Neural cell (in vitro differentiated cells): ENCODE measurements around the gene ZCCHC4. TPM values are rescaled to one million over a fixed set of nuclear protein-coding genes. Genes with fewer than 3 reads are reported as not detected.

ENCODE experiments used
- H2AFZ ChIP-seq: fragments of 200-600, 300-800 bp; sonication (generic), shearing (Covaris generic); 2 replicates; pipeline ENCODE4 v1.6.0; 2014; ENCODE audit warnings: low read depth, mild to moderate bottlenecking, antibody characterized with exemption, low read length, moderate library complexity
- H3F3A ChIP-seq: fragments of 200-600 bp; shearing (Covaris generic); 2 replicates; pipeline ENCODE4 v1.6.1; 2016; ENCODE audit warnings: mild to moderate bottlenecking, moderate library complexity, mixed read lengths, antibody characterized with exemption, low read length; ENCODE audit not compliant: insufficient read depth, poor library complexity, severe bottlenecking
- H3K27ac ChIP-seq: fragments of 200-600, 300-800 bp; sonication (generic), shearing (Covaris generic); 2 replicates; pipeline ENCODE4 v1.5.1; 2014; ENCODE audit warnings: mild to moderate bottlenecking, low read length, moderate library complexity
- H3K27me3 ChIP-seq: fragments of 300-800, 200-600 bp; sonication (generic), shearing (Covaris generic); 2 replicates; pipeline ENCODE4 v1.6.0; 2014; ENCODE audit warnings: mild to moderate bottlenecking, low read depth, low read length, moderate library complexity; ENCODE audit not compliant: insufficient read depth
- H3K36me3 ChIP-seq: fragments of 300-800, 200-600 bp; sonication (generic), shearing (Covaris generic); 2 replicates; pipeline ENCODE4 v1.5.1; 2014; ENCODE audit warnings: mild to moderate bottlenecking, antibody characterized with exemption, low read length, moderate library complexity; ENCODE audit not compliant: insufficient read depth
- H3K4me2 ChIP-seq: fragments of 300-800, 200-600 bp; sonication (generic), shearing (Covaris generic); 2 replicates; pipeline ENCODE4 v1.6.0; 2014; ENCODE audit warnings: mild to moderate bottlenecking, low read length
- H3K4me3 ChIP-seq: fragments of 300-800, 200-600 bp; sonication (generic), shearing (Covaris generic); 2 replicates; pipeline ENCODE4 v1.5.1; 2014; ENCODE audit warnings: mild to moderate bottlenecking, low read length, moderate library complexity
- H3K79me2 ChIP-seq: fragments of 200-600 bp; shearing (Covaris generic); replicated peaks from 2 replicates; pipeline ENCODE4 v1.6.0; 2014; ENCODE audit warnings: mild to moderate bottlenecking, low read length, moderate library complexity; ENCODE audit not compliant: insufficient read depth
- H3K9ac ChIP-seq: fragments of 300-800, 200-600 bp; sonication (generic), shearing (Covaris generic); 2 replicates; pipeline ENCODE4 v1.6.1; 2016; ENCODE audit warnings: mild to moderate bottlenecking, low read length, mixed read lengths
- H3K9me2 ChIP-seq: fragments of 200-600 bp; shearing (Covaris generic); 2 replicates; pipeline ENCODE4 v1.6.1; 2016; ENCODE audit warnings: mild to moderate bottlenecking, low read length, mixed read lengths; ENCODE audit not compliant: insufficient read depth
- H3K9me3 ChIP-seq: fragments of 200-600, 300-800 bp; sonication (generic), shearing (Covaris generic); 2 replicates; pipeline ENCODE4 v1.6.1; 2016; ENCODE audit warnings: mild to moderate bottlenecking, mixed run types, low read length, moderate library complexity, mixed read lengths
- H4K20me1 ChIP-seq: fragments of 200-600 bp; shearing (Covaris generic); 2 replicates; pipeline ENCODE4 v1.6.1; 2016; ENCODE audit warnings: mild to moderate bottlenecking, mixed run types; ENCODE audit not compliant: insufficient read depth
- CTCF ChIP-seq: fragments of 450-650 bp; IDR thresholded peaks from 2 replicates; pipeline ENCODE4 v1.5.1; 2014; ENCODE audit warnings: antibody characterized with exemption, mild to moderate bottlenecking, moderate library complexity; ENCODE audit not compliant: poor library complexity, severe bottlenecking
- EP300 ChIP-seq: fragments of 450-650 bp; conservative IDR thresholded peaks from 2 replicates; pipeline ENCODE4 v1.6.1; 2014; ENCODE audit warnings: antibody characterized with exemption, mild to moderate bottlenecking, moderate library complexity; ENCODE audit not compliant: poor library complexity, severe bottlenecking
- EZH2 ChIP-seq: fragments of 200-600, 300-800 bp; shearing (Covaris generic), sonication (generic); IDR thresholded peaks from 2 replicates; pipeline ENCODE4 v1.6.1; 2014; ENCODE audit warnings: antibody characterized with exemption, low read length, borderline replicate concordance, mild to moderate bottlenecking; ENCODE audit not compliant: insufficient read depth, poor library complexity, severe bottlenecking
- MXI1 ChIP-seq: fragments of 450-650 bp; conservative IDR thresholded peaks from 2 replicates; pipeline ENCODE4 v1.6.1; 2014; ENCODE audit warnings: antibody characterized with exemption, mild to moderate bottlenecking; ENCODE audit not compliant: poor library complexity, severe bottlenecking
- POLR2AphosphoS5 ChIP-seq: IDR thresholded peaks from 2 replicates; pipeline ENCODE4 v1.6.1; 2012
- RAD21 ChIP-seq: fragments of 450-650 bp; conservative IDR thresholded peaks from 2 replicates; pipeline ENCODE4 v1.6.1; 2014; ENCODE audit warnings: antibody characterized with exemption, mild to moderate bottlenecking, moderate library complexity
- REST ChIP-seq: IDR thresholded peaks from 2 replicates; pipeline ENCODE4 v1.6.1; 2012; ENCODE audit warnings: borderline replicate concordance
- SMC3 ChIP-seq: fragments of 450-650 bp; conservative IDR thresholded peaks from 2 replicates; pipeline ENCODE4 v1.6.1; 2014; ENCODE audit warnings: antibody characterized with exemption, mild to moderate bottlenecking, moderate library complexity; ENCODE audit not compliant: poor library complexity
- TAF1 ChIP-seq: IDR thresholded peaks from 2 replicates; pipeline ENCODE4 v1.6.1; 2012; ENCODE audit warnings: low read depth
- polyA plus RNA-seq: library from polyadenylated mRNA; depleted of rRNA; stranded (reverse); fragments of >200 nt; gene quantifications from 2 replicates; pipeline ENCODE4 v1.2.3, GENCODE V29; 2014

Gene ZCCHC4
- polyA plus RNA-seq, 1 donor from 2014 or later = 8.6 TPM

DNA sequence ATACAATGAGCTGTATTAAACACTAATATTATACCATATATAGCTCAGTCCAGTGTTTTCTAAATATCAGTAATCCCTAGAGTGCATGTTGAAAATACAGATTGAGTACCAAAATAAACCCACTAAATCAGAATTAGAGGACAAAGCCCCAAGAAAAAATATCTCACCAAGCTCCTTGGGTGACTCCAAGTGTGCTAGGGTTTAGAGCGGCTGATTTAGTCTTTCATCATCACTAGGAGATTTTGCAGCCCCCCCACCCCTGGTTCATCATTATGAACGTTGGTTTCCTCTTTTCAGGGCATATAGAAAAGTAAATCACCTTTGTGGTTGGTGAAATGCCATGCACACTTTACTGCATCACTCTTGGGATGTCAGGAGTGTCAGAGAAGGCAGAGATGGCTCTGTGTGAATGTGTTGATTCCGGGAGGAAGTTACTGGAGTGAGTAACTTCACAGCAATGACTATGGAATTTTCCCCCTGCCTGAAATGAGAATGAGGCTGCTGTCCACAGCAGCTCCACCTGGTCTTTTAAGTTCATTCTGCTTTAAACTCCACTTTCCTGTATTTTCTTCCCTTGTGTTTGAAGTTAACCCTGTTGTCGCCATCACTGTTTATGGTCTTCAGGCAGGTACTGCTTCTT lies 39.3 kb downstream of the ZCCHC4 start:
- Histone ChIP-seq H3K4me3 (no peak overlapping the region), H4K20me1 (no peaks in the 10 kb centered on the region), H3K27ac (no peak overlapping the region), H3K36me3 (no peaks in the 10 kb centered on the region), H2AFZ (no peak overlapping the region), H3K9ac (no peak overlapping the region), H3F3A (peaks cover 2% of the 10 kb centered on the region), H3K79me2 (no peaks in the 10 kb centered on the region), H3K27me3 (no peaks in the 10 kb centered on the region), H3K9me2 (no peaks in the 10 kb centered on the region), H3K9me3 (no peaks in the 10 kb centered on the region), H3K4me2 (no peak overlapping the region)
- TF ChIP-seq POLR2AphosphoS5 = no peak
- peak; percentile 44 for TF ChIP-seq EP300
- no peak for TF ChIP-seq SMC3
- TF ChIP-seq REST = no peak
- TF ChIP-seq TAF1 = no peak

- peak overlapping the region; percentile 41 for H3K4me3 ChIP-seq
- H3K9me3 ChIP-seq = no peaks in the 10 kb centered on the region
- H3F3A ChIP-seq = peaks cover 2% of the 10 kb centered on the region
- H2AFZ ChIP-seq = no peak overlapping the region
- H4K20me1 ChIP-seq = no peaks in the 10 kb centered on the region
- no peaks in the 10 kb centered on the region for H3K36me3 ChIP-seq
- peak overlapping the region; percentile 25 for H3K4me2 ChIP-seq
- H3K27ac ChIP-seq = peak overlapping the region; percentile 69
- no peak overlapping the region for H3K9ac ChIP-seq
- peak; percentile 77 for TF ChIP-seq EP300
- no peak for TF ChIP-seq SMC3
- TF ChIP-seq CTCF = no peak
- no peak for TF ChIP-seq MXI1
- TF ChIP-seq TAF1 = no peak
- no peak for TF ChIP-seq RAD21
- TF ChIP-seq POLR2AphosphoS5 = peak; percentile 75
- peak; percentile 73 for TF ChIP-seq REST
- TF ChIP-seq EZH2 = no peak
- no peaks in the 10 kb centered on the region for H3K9me2 ChIP-seq
- H3K79me2 ChIP-seq = no peaks in the 10 kb centered on the region
- no peaks in the 10 kb centered on the region for H3K27me3 ChIP-seq
Observed at GRCh38 chr4:25356068-25356467, 43.5 kb downstream of the ZCCHC4 start.
